Calu3 (cell line): ENCODE measurements around the gene TRMT13. TPM values are rescaled to one million over a fixed set of nuclear protein-coding genes. Genes with fewer than 3 reads are reported as not detected.
"Not testable (repeated sequence)": the region's sequence is repeated elsewhere in the genome, so short reads cannot be mapped to it uniquely, and the experiment has no call there.

Experiments
- BruUV-seq: library from RNA; stranded (reverse); fragments of 400-500 nt; replicated peaks from 2 replicates; lab custom pipeline; 2021; lab: Mats Ljungman, UMichigan
- CTCF ChIA-PET: fragments of 300-600 bp; sonication (Branson Sonifier 250); formaldehyde crosslinking; loops from one replicate; lab custom pipeline; 2022; ENCODE audit warnings: antibody characterized with exemption; lab: Charles Lee
- DNase-seq: peaks from one replicate; pipeline ENCODE4 v3.0.0; 2022
- H3K27ac Mint-ChIP-seq: one replicate; pipeline ENCODE4 v1.8.0; 2022; ENCODE audit warnings: mixed read lengths; ENCODE audit not compliant: unreplicated experiment
- H3K27me3 Mint-ChIP-seq: one replicate; pipeline ENCODE4 v1.8.0; 2022; ENCODE audit warnings: mixed read lengths; ENCODE audit not compliant: unreplicated experiment
- H3K36me3 Mint-ChIP-seq: one replicate; pipeline ENCODE4 v1.8.0; 2022; ENCODE audit warnings: mild to moderate bottlenecking, moderate library complexity, mixed read lengths; ENCODE audit not compliant: insufficient read depth, unreplicated experiment
- H3K4me1 Mint-ChIP-seq: one replicate; pipeline ENCODE4 v1.8.0; 2022; ENCODE audit warnings: mild to moderate bottlenecking, low read depth, mixed read lengths; ENCODE audit not compliant: unreplicated experiment
- H3K4me3 Mint-ChIP-seq: one replicate; pipeline ENCODE4 v1.8.0; 2022; ENCODE audit warnings: mild to moderate bottlenecking, low read depth, moderate library complexity, mixed read lengths; ENCODE audit not compliant: unreplicated experiment
- H3K9me3 Mint-ChIP-seq: one replicate; pipeline ENCODE4 v1.8.0; 2022; ENCODE audit warnings: low read depth, mixed read lengths; ENCODE audit not compliant: unreplicated experiment
- CTCF ChIP-seq: fragments of 200-600 bp; IDR thresholded peaks from one replicate; pipeline ENCODE4 v1.8.0; 2022; ENCODE audit warnings: antibody characterized with exemption; ENCODE audit not compliant: unreplicated experiment
- intact Hi-C: fragments of 100-400 bp; cut with micrococcal nuclease; formaldehyde crosslinking; loops from one replicate; pipeline ENCODE4 v1.10.0; 2022; ENCODE audit not compliant: unreplicated experiment
- total RNA-seq: library from RNA; stranded (reverse); gene quantifications from 2 replicates; pipeline ENCODE4 v1.2.3, GENCODE V29; 2022

TRMT13 gene
- total RNA-seq, 1 experiment from 2014 or later, result 18.9 TPM

GRCh38 chr1:100183370-100183769, 50.4 kb downstream of the TRMT13 start:
- no peaks in the 10 kb centered on the region for H3K36me3 Mint-ChIP-seq
- intact Hi-C loops, result no loop called here
- H3K27ac Mint-ChIP-seq, result no peak overlapping the region
- H3K4me1 Mint-ChIP-seq, result no peaks in the 10 kb centered on the region
- no peak overlapping the region for H3K4me3 Mint-ChIP-seq
- no peak for TF ChIP-seq CTCF
- H3K9me3 Mint-ChIP-seq, result no peaks in the 10 kb centered on the region
- CTCF ChIA-PET, result interaction anchor here (0.7 kb wide), 1 partner anchor 65 kb away, joined by 3 read pairs; no protein-coding TSS in a partner anchor
- BruUV-seq, result no TSS peak
- no peak for DNase-seq
- no peaks in the 10 kb centered on the region for H3K27me3 Mint-ChIP-seq

GRCh38 chr1:100184536-100184935, 51.6 kb downstream of the TRMT13 start:
- Mint-ChIP-seq H3K4me3 (no peak overlapping the region), H3K9me3 (no peaks in the 10 kb centered on the region), H3K36me3 (no peaks in the 10 kb centered on the region), H3K27ac (no peak overlapping the region), H3K4me1 (no peaks in the 10 kb centered on the region), H3K27me3 (no peaks in the 10 kb centered on the region)
- intact Hi-C loops, result no loop called here
- no TSS peak for BruUV-seq
- no peak for TF ChIP-seq CTCF
- CTCF ChIA-PET, result no interaction called here
- DNase-seq, result no peak

- Mint-ChIP-seq H3K4me1 (no peaks in the 10 kb centered on the region), H3K27ac (no peak overlapping the region), H3K36me3 (peaks cover 4% of the 10 kb centered on the region), H3K4me3 (no peak overlapping the region), H3K9me3 (no peaks in the 10 kb centered on the region), H3K27me3 (no peaks in the 10 kb centered on the region)
- no peak for TF ChIP-seq CTCF
- no TSS peak for BruUV-seq
- intact Hi-C loops, result no loop called here
- no peak for DNase-seq
- CTCF ChIA-PET, result no interaction called here
Measured at GRCh38 chr1:100187912-100188311, 54.9 kb downstream of the TRMT13 start.

GRCh38 chr1:100188617-100189016, 55.7 kb downstream of the TRMT13 start:
- Mint-ChIP-seq H3K9me3 (no peaks in the 10 kb centered on the region), H3K4me3 (no peak overlapping the region), H3K36me3 (peaks cover 4% of the 10 kb centered on the region), H3K27ac (no peak overlapping the region), H3K4me1 (no peaks in the 10 kb centered on the region), H3K27me3 (no peaks in the 10 kb centered on the region)
- BruUV-seq, result no TSS peak
- no peak for TF ChIP-seq CTCF
- no peak for DNase-seq
- CTCF ChIA-PET, result no interaction called here
- intact Hi-C loops, result no loop called here

GRCh38 chr1:100198596-100198995, 65.6 kb downstream of the TRMT13 start:
- Mint-ChIP-seq H3K4me3 (no peak overlapping the region), H3K9me3 (no peaks in the 10 kb centered on the region), H3K36me3 (peaks cover 11% of the 10 kb centered on the region), H3K4me1 (no peaks in the 10 kb centered on the region), H3K27me3 (no peaks in the 10 kb centered on the region), H3K27ac (no peak overlapping the region)
- intact Hi-C loops, result no loop called here
- CTCF ChIA-PET, result no interaction called here
- DNase-seq, result no peak
- no TSS peak for BruUV-seq
- no peak for TF ChIP-seq CTCF

- CTCF ChIA-PET, H3K4me1 Mint-ChIP-seq, H3K27ac Mint-ChIP-seq, H3K9me3 Mint-ChIP-seq, DNase-seq, H3K4me3 Mint-ChIP-seq, H3K27me3 Mint-ChIP-seq, BruUV-seq, intact Hi-C loops: not testable (repeated sequence)
- peaks cover 11% of the 10 kb centered on the region for H3K36me3 Mint-ChIP-seq
Measured at GRCh38 chr1:100200060-100200459, 67.1 kb downstream of the TRMT13 start.
